CD14-positive monocyte (primary cell): ENCODE data around the gene IPO11. TPM values are rescaled to one million over a fixed set of nuclear protein-coding genes. Genes with fewer than 3 reads are reported as not detected.

Source experiments
- DNase-seq, 3 donors: peaks; one replicate each; pipeline ENCODE4 v3.0.0-alpha.2; 2011 to 2022
- H2AFZ ChIP-seq: 2 replicates; pipeline ENCODE4 v1.6.0; 2012; ENCODE audit warnings: mild to moderate bottlenecking, low read depth, low read length, inconsistent platforms; ENCODE audit not compliant: insufficient read depth, poor library complexity, severe bottlenecking
- H3K27ac ChIP-seq, 2 donors: 1 replicate in 1 of 2; 2 replicates in 1 of 2; pipeline ENCODE4 v1.5.1; 2012 to 2013; ENCODE audit warnings: low read length in 2 of 2, control low read depth in 1 of 2, inconsistent platforms in 1 of 2, low read depth in 1 of 2, mild to moderate bottlenecking in 1 of 2
- H3K27me3 ChIP-seq, 2 donors: one replicate each; pipeline versions ENCODE4 v1.6.0 to v1.6.1; 2011 to 2013; ENCODE audit warnings: low read length in 2 of 2; ENCODE audit not compliant: control insufficient read depth in 2 of 2, insufficient read depth in 2 of 2
- H3K36me3 ChIP-seq, 2 donors: replicated peaks in 1 of 2; 1 replicate in 1 of 2; 2 replicates in 1 of 2; pipeline versions ENCODE4 v1.5.1 to v1.6.1; 2012 to 2013; ENCODE audit warnings: low read length in 2 of 2, control low read depth in 1 of 2, inconsistent platforms in 1 of 2, mild to moderate bottlenecking in 1 of 2; ENCODE audit not compliant: insufficient read depth in 2 of 2, control insufficient read depth in 1 of 2
- H3K4me1 ChIP-seq, 2 donors: 1 replicate in 1 of 2; 2 replicates in 1 of 2; pipeline versions ENCODE4 v1.5.1 to v1.6.1; 2012 to 2013; ENCODE audit warnings: low read length in 2 of 2, control low read depth in 1 of 2, inconsistent platforms in 1 of 2, mild to moderate bottlenecking in 1 of 2, moderate library complexity in 1 of 2; ENCODE audit not compliant: insufficient read depth in 2 of 2, control insufficient read depth in 1 of 2
- H3K4me2 ChIP-seq: replicated peaks from 2 replicates; pipeline ENCODE3; 2012; ENCODE audit warnings: low read length, moderate library complexity, mild to moderate bottlenecking; ENCODE audit not compliant: poor library complexity, severe bottlenecking; ENCODE audit errors: extremely low read depth
- H3K4me3 ChIP-seq, 3 experiments: fragments of 200-600 bp in 1 of 3; sonication (generic) in 1 of 3; replicated peaks in 1 of 3; 1 replicate in 2 of 3; 2 replicates in 1 of 3; pipeline ENCODE4 v1.5.1; 2011 to 2013; ENCODE audit warnings: low read length in 3 of 3, mild to moderate bottlenecking in 3 of 3, control low read depth in 2 of 3, low read depth in 2 of 3, inconsistent platforms in 1 of 3, moderate library complexity in 1 of 3
- H3K79me2 ChIP-seq: 2 replicates; pipeline ENCODE4 v1.6.0; 2012; ENCODE audit warnings: mild to moderate bottlenecking, control low read depth, inconsistent platforms, low read length, moderate library complexity; ENCODE audit not compliant: insufficient read depth
- H3K9ac ChIP-seq: 2 replicates; pipeline ENCODE4 v1.6.0; 2017; ENCODE audit warnings: low read length, mild to moderate bottlenecking; ENCODE audit not compliant: insufficient read depth, poor library complexity, severe bottlenecking
- H3K9me3 ChIP-seq, 2 donors: replicated peaks in 1 of 2; 1 replicate in 1 of 2; 2 replicates in 1 of 2; pipeline versions ENCODE4 v1.5.1 to v1.6.1; 2012 to 2013; ENCODE audit warnings: low read length in 2 of 2, control low read depth in 1 of 2; ENCODE audit not compliant: control insufficient read depth in 1 of 2, insufficient read depth in 1 of 2
- H4K20me1 ChIP-seq: 2 replicates; pipeline ENCODE4 v1.6.0; 2012; ENCODE audit warnings: mild to moderate bottlenecking, low read length, control low read depth, moderate library complexity; ENCODE audit not compliant: insufficient read depth
- H3K27ac Mint-ChIP-seq, 7 donors: one replicate each; pipeline ENCODE4 v1.8.0; 2020; ENCODE audit warnings: mild to moderate bottlenecking in 7 of 7, mixed read lengths in 7 of 7, moderate library complexity in 6 of 7, inconsistent platforms in 2 of 7
- H3K27me3 Mint-ChIP-seq, 3 donors: one replicate each; pipeline ENCODE4 v1.8.0; 2021 to 2022; ENCODE audit warnings: low read depth in 3 of 3, mild to moderate bottlenecking in 3 of 3, mixed read lengths in 3 of 3, moderate library complexity in 3 of 3, inconsistent platforms in 1 of 3
- H3K36me3 Mint-ChIP-seq, 2 donors: one replicate each; pipeline ENCODE4 v1.8.0; 2020; ENCODE audit warnings: mixed read lengths in 2 of 2, inconsistent platforms in 1 of 2, mild to moderate bottlenecking in 1 of 2
- H3K4me1 Mint-ChIP-seq: one replicate; pipeline ENCODE4 v1.8.0; 2020; ENCODE audit warnings: mild to moderate bottlenecking, mixed read lengths
- H3K4me3 Mint-ChIP-seq, 2 donors: one replicate each; pipeline ENCODE4 v1.8.0; 2020; ENCODE audit warnings: mild to moderate bottlenecking in 2 of 2, mixed read lengths in 2 of 2, moderate library complexity in 1 of 2
- H3K9me3 Mint-ChIP-seq, 7 donors: one replicate each; pipeline ENCODE4 v1.8.0; 2020 to 2022; ENCODE audit warnings: mixed read lengths in 7 of 7, mild to moderate bottlenecking in 6 of 7, moderate library complexity in 6 of 7, inconsistent platforms in 2 of 7
- WGBS: methylation state at CpG from one replicate; pipeline ENCODE4 v1.1.5; 2013; ENCODE audit warnings: missing lambda C conversion rate; ENCODE audit not compliant: insufficient coverage; 5-methylcytosine and 5-hydroxymethylcytosine counted together
- intact Hi-C, 2 donors: fragments of 100-400 bp; cut with micrococcal nuclease; formaldehyde crosslinking; loops; one replicate each; pipeline versions ENCODE4 v1.15.0 to v1.15.1; 2023
- polyA plus RNA-seq, 3 donors: library from polyadenylated mRNA; depleted of rRNA in 1 of 3; unstranded in 2 of 3; stranded (reverse) in 1 of 3; fragments of 300-500 nt in 2 of 3; fragments of >200 nt in 1 of 3; fragmentation: Illumina TruSeq in 2 of 3; gene quantifications; 1 replicate in 2 of 3; 2 replicates in 1 of 3; pipeline ENCODE4 v1.2.3, GENCODE V29; 2012 to 2021
- TF ChIP-seq, protein P1 (sequence below): fragments of 200-600 bp; IDR thresholded peaks from one replicate; pipeline ENCODE4 v1.8.0; 2022; ENCODE audit warnings: antibody characterized with exemption, mild to moderate bottlenecking

The IPO11 gene
- polyA plus RNA-seq, 3 donors: 4.4 to 5.5 (median 5.3) TPM

- Histone ChIP-seq H3K9me3 (no peaks in the 10 kb centered on the region), H3K36me3 (peaks cover 3 to 17% of the 10 kb centered on the region in 2 donors), H3K4me1 (no peaks in the 10 kb centered on the region), H2AFZ (no peak overlapping the region), H3K27ac (no peak overlapping the region), H3K27me3 (no peaks in the 10 kb centered on the region), H3K79me2 (no peaks in the 10 kb centered on the region), H3K4me3 (no peak overlapping the region), H3K9ac (no peak overlapping the region), H4K20me1 (no peaks in the 10 kb centered on the region), H3K4me2 (no peak overlapping the region)
- intact Hi-C loops: no loop called here
- H3K27ac Mint-ChIP-seq: no peak overlapping the region
- no peaks in the 10 kb centered on the region for H3K27me3 Mint-ChIP-seq
- peaks cover 13% of the 10 kb centered on the region in 2 donors for H3K36me3 Mint-ChIP-seq
- no peak for DNase-seq
- no peaks in the 10 kb centered on the region for H3K4me1 Mint-ChIP-seq
- no peak overlapping the region for H3K4me3 Mint-ChIP-seq
- H3K9me3 Mint-ChIP-seq: no peaks in the 10 kb centered on the region
- TF ChIP-seq, protein P1, sequence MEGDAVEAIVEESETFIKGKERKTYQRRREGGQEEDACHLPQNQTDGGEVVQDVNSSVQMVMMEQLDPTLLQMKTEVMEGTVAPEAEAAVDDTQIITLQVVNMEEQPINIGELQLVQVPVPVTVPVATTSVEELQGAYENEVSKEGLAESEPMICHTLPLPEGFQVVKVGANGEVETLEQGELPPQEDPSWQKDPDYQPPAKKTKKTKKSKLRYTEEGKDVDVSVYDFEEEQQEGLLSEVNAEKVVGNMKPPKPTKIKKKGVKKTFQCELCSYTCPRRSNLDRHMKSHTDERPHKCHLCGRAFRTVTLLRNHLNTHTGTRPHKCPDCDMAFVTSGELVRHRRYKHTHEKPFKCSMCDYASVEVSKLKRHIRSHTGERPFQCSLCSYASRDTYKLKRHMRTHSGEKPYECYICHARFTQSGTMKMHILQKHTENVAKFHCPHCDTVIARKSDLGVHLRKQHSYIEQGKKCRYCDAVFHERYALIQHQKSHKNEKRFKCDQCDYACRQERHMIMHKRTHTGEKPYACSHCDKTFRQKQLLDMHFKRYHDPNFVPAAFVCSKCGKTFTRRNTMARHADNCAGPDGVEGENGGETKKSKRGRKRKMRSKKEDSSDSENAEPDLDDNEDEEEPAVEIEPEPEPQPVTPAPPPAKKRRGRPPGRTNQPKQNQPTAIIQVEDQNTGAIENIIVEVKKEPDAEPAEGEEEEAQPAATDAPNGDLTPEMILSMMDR: no peak
Measured at GRCh38 chr5:62633243-62633642, 220.7 kb downstream of the IPO11 start.

GRCh38 chr5:62640446-62640845 lies 227.9 kb downstream of the IPO11 start:
- peak; percentile 41 to 60 (median 53) for DNase-seq
- no peaks in the 10 kb centered on the region for H3K27me3 ChIP-seq
- no peak overlapping the region for H3K4me2 ChIP-seq
- H3K4me3 Mint-ChIP-seq: peak overlapping the region in 1 of 2 donors; percentile 37
- H3K4me3 ChIP-seq: no peak overlapping the region
- no peaks in the 10 kb centered on the region for H3K79me2 ChIP-seq
- H3K27ac ChIP-seq: no peak overlapping the region
- H3K36me3 ChIP-seq: no peaks in the 10 kb centered on the region
- no peaks in the 10 kb centered on the region for H3K36me3 Mint-ChIP-seq
- TF ChIP-seq, protein P1: no peak
- no peak overlapping the region for H3K9ac ChIP-seq
- H4K20me1 ChIP-seq: no peaks in the 10 kb centered on the region
- WGBS: 34% methylated on average over 2 of the region's 4 CpGs
- intact Hi-C loops: no loop called here
- peaks cover 26% of the 10 kb centered on the region for H3K4me1 Mint-ChIP-seq
- peaks cover 0 to 4% (median 2%) of the 10 kb centered on the region in 3 donors for H3K27me3 Mint-ChIP-seq
- H3K27ac Mint-ChIP-seq: peak overlapping the region in 6 of 7 donors; percentile 25 to 79 (median 42)
- H3K9me3 Mint-ChIP-seq: peaks cover 0 to 2% (median 0%) of the 10 kb centered on the region in 7 donors
- no peaks in the 10 kb centered on the region for H3K9me3 ChIP-seq
- peaks cover 10 to 12% of the 10 kb centered on the region in 2 donors for H3K4me1 ChIP-seq
- no peak overlapping the region for H2AFZ ChIP-seq
